Vagina (tissue), 2 donors: ENCODE results near the gene ARL5A.

Experiments
- POLR2A ChIP-seq, 2 donors: fragments of 450-650 bp; IDR thresholded peaks; one replicate each; pipeline ENCODE4 v1.6.1; 2017; ENCODE audit warnings: antibody characterized with exemption in 2 of 2, mild to moderate bottlenecking in 2 of 2, moderate library complexity in 2 of 2
- TF ChIP-seq, protein P1 (sequence below), 3 experiments: fragments of 450-650 bp in 2 of 3; fragments of 200-600 bp in 1 of 3; sonication (generic) in 1 of 3; IDR thresholded peaks; one replicate each; pipeline ENCODE4 v1.5.1; 2017 to 2019; ENCODE audit warnings: antibody characterized with exemption in 3 of 3, mild to moderate bottlenecking in 2 of 3, moderate library complexity in 2 of 3

GRCh38 chr2:151777487-151777886 lies 50.7 kb downstream of the ARL5A start:
- TF ChIP-seq, protein P1, sequence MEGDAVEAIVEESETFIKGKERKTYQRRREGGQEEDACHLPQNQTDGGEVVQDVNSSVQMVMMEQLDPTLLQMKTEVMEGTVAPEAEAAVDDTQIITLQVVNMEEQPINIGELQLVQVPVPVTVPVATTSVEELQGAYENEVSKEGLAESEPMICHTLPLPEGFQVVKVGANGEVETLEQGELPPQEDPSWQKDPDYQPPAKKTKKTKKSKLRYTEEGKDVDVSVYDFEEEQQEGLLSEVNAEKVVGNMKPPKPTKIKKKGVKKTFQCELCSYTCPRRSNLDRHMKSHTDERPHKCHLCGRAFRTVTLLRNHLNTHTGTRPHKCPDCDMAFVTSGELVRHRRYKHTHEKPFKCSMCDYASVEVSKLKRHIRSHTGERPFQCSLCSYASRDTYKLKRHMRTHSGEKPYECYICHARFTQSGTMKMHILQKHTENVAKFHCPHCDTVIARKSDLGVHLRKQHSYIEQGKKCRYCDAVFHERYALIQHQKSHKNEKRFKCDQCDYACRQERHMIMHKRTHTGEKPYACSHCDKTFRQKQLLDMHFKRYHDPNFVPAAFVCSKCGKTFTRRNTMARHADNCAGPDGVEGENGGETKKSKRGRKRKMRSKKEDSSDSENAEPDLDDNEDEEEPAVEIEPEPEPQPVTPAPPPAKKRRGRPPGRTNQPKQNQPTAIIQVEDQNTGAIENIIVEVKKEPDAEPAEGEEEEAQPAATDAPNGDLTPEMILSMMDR (IDR thresholded peaks at IDR 0.05), result no peak
- TF ChIP-seq POLR2A (IDR thresholded peaks at IDR 0.05), result no peak
